H9 (cell line): ENCODE data around the gene FYTTD1. TPM values are rescaled to one million over a fixed set of nuclear protein-coding genes. Genes with fewer than 3 reads are reported as not detected.

Experiments used
- DNase-seq: peaks from one replicate; pipeline ENCODE4 v3.0.0-alpha.2; 2017
- H2AFZ ChIP-seq: one replicate; pipeline ENCODE4 v1.6.1; 2013; ENCODE audit warnings: mild to moderate bottlenecking, low read length, control low read depth, moderate library complexity
- H2AK5ac ChIP-seq: 2 replicates; pipeline ENCODE4 v1.6.1; 2013; ENCODE audit warnings: low read length, control low read depth, mixed read lengths; ENCODE audit not compliant: insufficient read length
- H2BK120ac ChIP-seq: one replicate; pipeline ENCODE4 v1.6.1; 2013; ENCODE audit warnings: low read depth, mild to moderate bottlenecking, low read length, control low read depth, inconsistent platforms; ENCODE audit not compliant: poor library complexity, severe bottlenecking
- H2BK12ac ChIP-seq: 2 replicates; pipeline ENCODE4 v1.6.1; 2013; ENCODE audit warnings: low read length, control low read depth, mixed read lengths, low read depth; ENCODE audit not compliant: insufficient read length
- H2BK15ac ChIP-seq: 2 replicates; pipeline ENCODE4 v1.6.1; 2013; ENCODE audit warnings: low read depth, low read length, control low read depth
- H2BK20ac ChIP-seq: one replicate; pipeline ENCODE4 v1.6.1; 2013; ENCODE audit warnings: low read depth, mild to moderate bottlenecking, low read length, control low read depth, inconsistent platforms; ENCODE audit not compliant: poor library complexity, severe bottlenecking
- H2BK5ac ChIP-seq: 2 replicates; pipeline ENCODE4 v1.6.1; 2013; ENCODE audit warnings: low read length, control low read depth, mixed read lengths; ENCODE audit not compliant: insufficient read length
- H3K14ac ChIP-seq: 2 replicates; pipeline ENCODE4 v1.6.1; 2013; ENCODE audit warnings: low read length, control low read depth; ENCODE audit not compliant: insufficient read depth
- H3K18ac ChIP-seq: 2 replicates; pipeline ENCODE4 v1.6.1; 2013; ENCODE audit warnings: low read depth, mild to moderate bottlenecking, mixed read lengths, low read length, control low read depth; ENCODE audit not compliant: insufficient read length
- H3K23ac ChIP-seq: 2 replicates; pipeline ENCODE4 v1.6.1; 2013; ENCODE audit warnings: low read length, control low read depth, mixed read lengths, low read depth; ENCODE audit not compliant: insufficient read length
- H3K23me2 ChIP-seq: 2 replicates; pipeline ENCODE4 v1.6.1; 2013; ENCODE audit warnings: low read depth, mild to moderate bottlenecking, mixed read lengths, low read length, control low read depth; ENCODE audit not compliant: insufficient read length, poor library complexity, severe bottlenecking
- H3K27ac ChIP-seq: 2 replicates; pipeline ENCODE4 v1.5.1; 2013; ENCODE audit warnings: low read length, control low read depth, mixed read lengths, low read depth; ENCODE audit not compliant: insufficient read length
- H3K27me3 ChIP-seq: 2 replicates; pipeline ENCODE4 v1.6.1; 2013; ENCODE audit warnings: low read length, control low read depth, inconsistent platforms; ENCODE audit not compliant: insufficient read depth
- H3K4ac ChIP-seq: 2 replicates; pipeline ENCODE4 v1.6.1; 2013; ENCODE audit warnings: low read depth, mild to moderate bottlenecking, control low read depth, inconsistent platforms, low read length, moderate library complexity
- H3K4me1 ChIP-seq: 2 replicates; pipeline ENCODE4 v1.6.1; 2013; ENCODE audit warnings: low read length, control low read depth, inconsistent platforms; ENCODE audit not compliant: insufficient read depth
- H3K4me2 ChIP-seq: 2 replicates; pipeline ENCODE4 v1.6.1; 2013; ENCODE audit warnings: low read length, control low read depth, mixed read lengths; ENCODE audit not compliant: insufficient read length, insufficient read depth
- H3K56ac ChIP-seq: 2 replicates; pipeline ENCODE4 v1.6.1; 2013; ENCODE audit warnings: low read depth, mild to moderate bottlenecking, mixed read lengths, low read length, control low read depth; ENCODE audit not compliant: insufficient read length
- H3K79me1 ChIP-seq: 2 replicates; pipeline ENCODE4 v1.6.1; 2013; ENCODE audit warnings: low read depth, mild to moderate bottlenecking, moderate library complexity, low read length, control low read depth, inconsistent platforms; ENCODE audit not compliant: insufficient read depth, poor library complexity, severe bottlenecking
- H3K79me2 ChIP-seq: 2 replicates; pipeline ENCODE4 v1.6.1; 2013; ENCODE audit warnings: low read length, control low read depth, inconsistent platforms; ENCODE audit not compliant: insufficient read depth
- H3K9ac ChIP-seq: 2 replicates; pipeline ENCODE4 v1.6.1; 2013; ENCODE audit warnings: low read length, control low read depth, mixed read lengths; ENCODE audit not compliant: insufficient read length; ENCODE audit errors: extremely low read depth
- H3K9me3 ChIP-seq: one replicate; pipeline ENCODE4 v1.6.1; 2013; ENCODE audit warnings: low read depth, low read length, inconsistent platforms; ENCODE audit not compliant: control insufficient read depth
- H3T11ph ChIP-seq: one replicate; pipeline ENCODE4 v1.6.1; 2013; ENCODE audit warnings: mild to moderate bottlenecking, low read length, control low read depth, inconsistent platforms
- H4K20me1 ChIP-seq: one replicate; pipeline ENCODE4 v1.6.1; 2013; ENCODE audit not compliant: control insufficient read depth, insufficient read length, insufficient read depth
- H4K5ac ChIP-seq: 2 replicates; pipeline ENCODE4 v1.6.1; 2013; ENCODE audit warnings: low read depth, mild to moderate bottlenecking, mixed read lengths, low read length, control low read depth; ENCODE audit not compliant: insufficient read length
- H4K8ac ChIP-seq: replicated peaks from 2 replicates; pipeline ENCODE4 v1.6.1; 2013; ENCODE audit warnings: low read length, control low read depth, mixed read lengths, low read depth; ENCODE audit not compliant: insufficient read length
- H4K91ac ChIP-seq: 2 replicates; pipeline ENCODE4 v1.6.1; 2013; ENCODE audit warnings: low read depth, mild to moderate bottlenecking, moderate library complexity, mixed read lengths, low read length, control low read depth; ENCODE audit not compliant: insufficient read length
- H3K27ac Mint-ChIP-seq, 3 experiments: 2 replicates in 2 of 3; 3 replicates in 1 of 3; pipeline ENCODE4 v1.8.0; 2020 to 2021; ENCODE audit warnings: mixed read lengths in 3 of 3, mild to moderate bottlenecking in 1 of 3, moderate library complexity in 1 of 3
- H3K27me3 Mint-ChIP-seq: 2 replicates; pipeline ENCODE4 v1.8.0; 2021; ENCODE audit warnings: low read depth, mild to moderate bottlenecking, moderate library complexity, mixed read lengths
- H3K36me3 Mint-ChIP-seq, 3 experiments: 2 replicates in 2 of 3; 3 replicates in 1 of 3; pipeline ENCODE4 v1.8.0; 2020 to 2021; ENCODE audit warnings: low read depth in 3 of 3, mixed read lengths in 3 of 3; ENCODE audit not compliant: insufficient read depth in 1 of 3
- H3K4me1 Mint-ChIP-seq, 2 experiments: 2 replicates each; pipeline ENCODE4 v1.8.0; 2020; ENCODE audit warnings: mixed read lengths in 2 of 2
- H3K4me3 Mint-ChIP-seq, 2 experiments: 2 replicates in 1 of 2; 3 replicates in 1 of 2; pipeline ENCODE4 v1.8.0; 2020 to 2021; ENCODE audit warnings: mild to moderate bottlenecking in 2 of 2, mixed read lengths in 2 of 2, moderate library complexity in 1 of 2
- H3K9me3 Mint-ChIP-seq, 2 experiments: 2 replicates in 1 of 2; 3 replicates in 1 of 2; pipeline ENCODE4 v1.8.0; 2020; ENCODE audit warnings: mild to moderate bottlenecking in 2 of 2, mixed read lengths in 2 of 2, moderate library complexity in 1 of 2
- WGBS: extraction: QIAGEN DNeasy Blood & Tissue Kit; methylation state at CpG from one replicate; pipeline ENCODE4 v1.1.7; 2013; ENCODE audit warnings: missing lambda C conversion rate, low lambda C conversion rate, mixed read lengths; ENCODE audit not compliant: insufficient read length; ENCODE audit errors: extremely low coverage; 5-methylcytosine and 5-hydroxymethylcytosine counted together
- total RNA-seq: library from RNA; stranded (reverse); gene quantifications from 2 replicates; pipeline ENCODE4 v1.2.1, GENCODE V29; 2021
- TF ChIP-seq, protein P1 (sequence below): fragments of 200-600 bp; sonication (generic); conservative IDR thresholded peaks from 3 replicates; pipeline ENCODE4 v1.8.0; 2021; ENCODE audit warnings: antibody characterized with exemption, mild to moderate bottlenecking

The FYTTD1 gene
- total RNA-seq, 1 experiment from 2014 or later = 19.4 TPM

DNA sequence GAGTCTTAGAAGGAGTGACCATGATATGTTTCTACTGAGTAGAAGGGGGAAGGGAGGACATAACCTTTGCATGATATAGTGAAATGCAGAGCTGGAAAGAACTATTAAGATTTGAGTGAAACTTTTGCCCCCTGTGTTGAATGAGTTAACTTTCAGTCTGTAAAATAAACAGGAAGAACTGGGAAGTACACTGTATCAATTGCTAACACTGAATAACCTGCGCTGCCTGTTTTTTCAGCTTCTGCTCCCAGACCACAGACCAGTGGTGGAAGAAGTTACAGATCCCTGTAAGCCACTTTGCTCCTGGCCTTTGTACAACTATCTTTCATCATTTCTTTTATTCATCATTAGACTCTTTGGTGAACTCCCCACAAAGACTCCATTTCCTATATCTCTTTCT lies 37.7 kb downstream of the FYTTD1 start:
- DNase-seq = no peak
- H3K23me2 ChIP-seq = peaks cover 8% of the 10 kb centered on the region
- Mint-ChIP-seq H3K36me3 (no peaks in the 10 kb centered on the region), H3K27ac (peak overlapping the region in 1 of 3 experiments; percentile 1; a peak in 1 of 7 replicates), H3K4me3 (no peak overlapping the region), H3K4me1 (peaks cover 5 to 8% of the 10 kb centered on the region in 2 experiments; a peak in 2 of 4 replicates), H3K27me3 (no peaks in the 10 kb centered on the region; the same call in 1 of the 2 replicates), H3K9me3 (peaks cover 0 to 2% of the 10 kb centered on the region in 2 experiments; a peak in 2 of 5 replicates)
- no peak overlapping the region for H4K5ac ChIP-seq
- H2BK5ac ChIP-seq = no peak overlapping the region
- no peaks in the 10 kb centered on the region for H4K20me1 ChIP-seq
- H2AK5ac ChIP-seq = no peak overlapping the region
- no peak overlapping the region for H3K18ac ChIP-seq
- H3K9me3 ChIP-seq = no peaks in the 10 kb centered on the region
- H3K4ac ChIP-seq = no peak overlapping the region
- H3K27me3 ChIP-seq = no peaks in the 10 kb centered on the region
- no peak overlapping the region for H3K14ac ChIP-seq
- H2BK20ac ChIP-seq = no peak overlapping the region
- no peak overlapping the region for H4K8ac ChIP-seq
- H3T11ph ChIP-seq = no peak overlapping the region
- no peak overlapping the region for H2AFZ ChIP-seq
- TF ChIP-seq, protein P1, sequence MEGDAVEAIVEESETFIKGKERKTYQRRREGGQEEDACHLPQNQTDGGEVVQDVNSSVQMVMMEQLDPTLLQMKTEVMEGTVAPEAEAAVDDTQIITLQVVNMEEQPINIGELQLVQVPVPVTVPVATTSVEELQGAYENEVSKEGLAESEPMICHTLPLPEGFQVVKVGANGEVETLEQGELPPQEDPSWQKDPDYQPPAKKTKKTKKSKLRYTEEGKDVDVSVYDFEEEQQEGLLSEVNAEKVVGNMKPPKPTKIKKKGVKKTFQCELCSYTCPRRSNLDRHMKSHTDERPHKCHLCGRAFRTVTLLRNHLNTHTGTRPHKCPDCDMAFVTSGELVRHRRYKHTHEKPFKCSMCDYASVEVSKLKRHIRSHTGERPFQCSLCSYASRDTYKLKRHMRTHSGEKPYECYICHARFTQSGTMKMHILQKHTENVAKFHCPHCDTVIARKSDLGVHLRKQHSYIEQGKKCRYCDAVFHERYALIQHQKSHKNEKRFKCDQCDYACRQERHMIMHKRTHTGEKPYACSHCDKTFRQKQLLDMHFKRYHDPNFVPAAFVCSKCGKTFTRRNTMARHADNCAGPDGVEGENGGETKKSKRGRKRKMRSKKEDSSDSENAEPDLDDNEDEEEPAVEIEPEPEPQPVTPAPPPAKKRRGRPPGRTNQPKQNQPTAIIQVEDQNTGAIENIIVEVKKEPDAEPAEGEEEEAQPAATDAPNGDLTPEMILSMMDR = no peak
- no peak overlapping the region for H3K56ac ChIP-seq
- no peak overlapping the region for H2BK12ac ChIP-seq
- H3K4me2 ChIP-seq = no peak overlapping the region
- no peak overlapping the region for H3K27ac ChIP-seq
- H4K91ac ChIP-seq = no peak overlapping the region
- no peak overlapping the region for H3K23ac ChIP-seq
- H2BK15ac ChIP-seq = no peak overlapping the region
- no CpG with 5 or more reads among the region's 1 CpG for WGBS
- H2BK120ac ChIP-seq = no peak overlapping the region
- H3K9ac ChIP-seq = no peak overlapping the region
- H3K79me1 ChIP-seq = no peaks in the 10 kb centered on the region
- H3K4me1 ChIP-seq = no peaks in the 10 kb centered on the region
- H3K79me2 ChIP-seq = peaks cover 6% of the 10 kb centered on the region; the same call in 1 of the 2 replicates
